ENCODE data around the gene RFX5.

RFX5 gene

GRCh38 chr1:151342569-151342968 lies 4.5 kb downstream of the RFX5 start:
- no peak for DNase-seq (ENCODE audit: low spot score)
- no peak overlapping the region for H3K27ac ChIP-seq
- no peak for TF ChIP-seq CTCF (IDR thresholded peaks at IDR 0.05)
- H3K4me3 ChIP-seq = no peak overlapping the region

GRCh38 chr1:151342021-151342420 lies 5.0 kb downstream of the RFX5 start:
- DNase-seq (ENCODE audit: low spot score) = no peak
- Histone ChIP-seq H3K4me3 (no peak overlapping the region), H3K27ac (no peak overlapping the region)
- no peak for TF ChIP-seq CTCF (IDR thresholded peaks at IDR 0.05)

- H3K27ac ChIP-seq = peak overlapping the region in 1 of 2 donors; percentile 19
Measured at GRCh38 chr1:151340870-151341754, 5.9 kb downstream of the RFX5 start.

GRCh38 chr1:151336556-151336955 lies 10.5 kb downstream of the RFX5 start:
- H3K4me3 ChIP-seq = no peak overlapping the region
- no peak for TF ChIP-seq CTCF (IDR thresholded peaks at IDR 0.05)
- H3K27ac ChIP-seq = no peak overlapping the region
- DNase-seq (ENCODE audit: low spot score) = no peak

More at GRCh38 chr1:151340870-151341754, 5.9 kb downstream of the RFX5 start:
- no peak for DNase-seq (ENCODE audit: low spot score)
- TF ChIP-seq CTCF (IDR thresholded peaks at IDR 0.05) = peak; percentile 38
- no peak overlapping the region for H3K4me3 ChIP-seq

- DNase-seq (ENCODE audit: low spot score) = no peak
- Histone ChIP-seq H3K27ac (no peak overlapping the region), H3K4me3 (no peak overlapping the region)
- no peak for TF ChIP-seq CTCF (IDR thresholded peaks at IDR 0.05)
Measured at GRCh38 chr1:151334822-151335221, 12.2 kb downstream of the RFX5 start.

GRCh38 chr1:151327903-151328674 lies 19.0 kb downstream of the RFX5 start:
- peak overlapping the region; percentile 62 to 98 for H3K27ac ChIP-seq
- peak overlapping the region; percentile 97 for H3K4me3 ChIP-seq
- DNase-seq (ENCODE audit: low spot score) = no peak
- TF ChIP-seq CTCF (IDR thresholded peaks at IDR 0.05) = no peak

All from coronary artery (tissue), 2 donors.